ENCODE measurements around the gene COQ10A. TPM values are rescaled to one million over a fixed set of nuclear protein-coding genes. Genes with fewer than 3 reads are reported as not detected.

Gene COQ10A
- total RNA-seq, 2 donors from 2014 or later = 20.5 to 23.2 TPM

- Mint-ChIP-seq H3K27me3 (ENCODE audit: insufficient read depth) (no peaks in the 10 kb centered on the region), H3K27ac (no peak overlapping the region), H3K4me3 (no peak overlapping the region), H3K4me1 (peaks cover 17% of the 10 kb centered on the region), H3K36me3 (ENCODE audit: low read depth) (peaks cover 29% of the 10 kb centered on the region), H3K9me3 (no peaks in the 10 kb centered on the region)
- Histone ChIP-seq H3K9me3 (ENCODE audit: control insufficient read depth, low read length) (no peaks in the 10 kb centered on the region), H3K4me3 (ENCODE audit: low read length) (no peak overlapping the region), H3K4me1 (ENCODE audit: control insufficient read depth, insufficient read depth, low read length) (peaks cover 9% of the 10 kb centered on the region), H3K36me3 (ENCODE audit: control insufficient read depth, insufficient read depth, low read length) (peaks cover 41% of the 10 kb centered on the region), H3K9ac (ENCODE audit: extremely low read depth, low read length, poor library complexity, severe bottlenecking) (no peak overlapping the region), H3K27me3 (ENCODE audit: control insufficient read depth, insufficient read depth, low read length, poor library complexity, severe bottlenecking) (no peaks in the 10 kb centered on the region), H3K27ac (ENCODE audit: low read depth, low read length) (no peak overlapping the region)
- TF ChIP-seq, protein P1, sequence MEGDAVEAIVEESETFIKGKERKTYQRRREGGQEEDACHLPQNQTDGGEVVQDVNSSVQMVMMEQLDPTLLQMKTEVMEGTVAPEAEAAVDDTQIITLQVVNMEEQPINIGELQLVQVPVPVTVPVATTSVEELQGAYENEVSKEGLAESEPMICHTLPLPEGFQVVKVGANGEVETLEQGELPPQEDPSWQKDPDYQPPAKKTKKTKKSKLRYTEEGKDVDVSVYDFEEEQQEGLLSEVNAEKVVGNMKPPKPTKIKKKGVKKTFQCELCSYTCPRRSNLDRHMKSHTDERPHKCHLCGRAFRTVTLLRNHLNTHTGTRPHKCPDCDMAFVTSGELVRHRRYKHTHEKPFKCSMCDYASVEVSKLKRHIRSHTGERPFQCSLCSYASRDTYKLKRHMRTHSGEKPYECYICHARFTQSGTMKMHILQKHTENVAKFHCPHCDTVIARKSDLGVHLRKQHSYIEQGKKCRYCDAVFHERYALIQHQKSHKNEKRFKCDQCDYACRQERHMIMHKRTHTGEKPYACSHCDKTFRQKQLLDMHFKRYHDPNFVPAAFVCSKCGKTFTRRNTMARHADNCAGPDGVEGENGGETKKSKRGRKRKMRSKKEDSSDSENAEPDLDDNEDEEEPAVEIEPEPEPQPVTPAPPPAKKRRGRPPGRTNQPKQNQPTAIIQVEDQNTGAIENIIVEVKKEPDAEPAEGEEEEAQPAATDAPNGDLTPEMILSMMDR (conservative IDR thresholded peaks at IDR 0.05) = no peak
- no peak for DNase-seq
- WGBS, 2 experiments (ENCODE audit: insufficient coverage in 1 of 2, insufficient read length in 1 of 2) = 99 to 100% methylated on average over 3 of the region's 3 CpGs
These were observed 37.5 kb downstream of the COQ10A start for GRCh38 chr12:56304276-56304675.

- no peak for DNase-seq
- WGBS, 2 experiments (ENCODE audit: insufficient coverage in 1 of 2, insufficient read length in 1 of 2) = 78 to 90% methylated on average over 3 to 5 of the region's 8 CpGs
- Histone ChIP-seq H3K4me3 (ENCODE audit: low read length) (no peak overlapping the region), H3K36me3 (ENCODE audit: control insufficient read depth, insufficient read depth, low read length) (peaks cover 47% of the 10 kb centered on the region), H3K9ac (ENCODE audit: extremely low read depth, low read length, poor library complexity, severe bottlenecking) (no peak overlapping the region), H3K27ac (ENCODE audit: low read depth, low read length) (no peak overlapping the region), H3K4me1 (ENCODE audit: control insufficient read depth, insufficient read depth, low read length) (peaks cover 9% of the 10 kb centered on the region), H3K9me3 (ENCODE audit: control insufficient read depth, low read length) (no peaks in the 10 kb centered on the region), H3K27me3 (ENCODE audit: control insufficient read depth, insufficient read depth, low read length, poor library complexity, severe bottlenecking) (no peaks in the 10 kb centered on the region)
- Mint-ChIP-seq H3K4me1 (peaks cover 17% of the 10 kb centered on the region), H3K27me3 (ENCODE audit: insufficient read depth) (no peaks in the 10 kb centered on the region), H3K4me3 (no peak overlapping the region), H3K27ac (no peak overlapping the region), H3K36me3 (ENCODE audit: low read depth) (peaks cover 35% of the 10 kb centered on the region), H3K9me3 (no peaks in the 10 kb centered on the region)
- TF ChIP-seq, protein P1 (conservative IDR thresholded peaks at IDR 0.05) = no peak
These were observed 38.3 kb downstream of the COQ10A start for GRCh38 chr12:56304872-56305590.

- Mint-ChIP-seq H3K36me3 (ENCODE audit: low read depth) (peaks cover 54% of the 10 kb centered on the region), H3K27ac (no peak overlapping the region), H3K4me1 (no peaks in the 10 kb centered on the region), H3K4me3 (no peak overlapping the region), H3K27me3 (ENCODE audit: insufficient read depth) (no peaks in the 10 kb centered on the region), H3K9me3 (no peaks in the 10 kb centered on the region)
- H3K27ac ChIP-seq (ENCODE audit: low read depth, low read length) = no peak overlapping the region
- peaks cover 64% of the 10 kb centered on the region for H3K36me3 ChIP-seq (ENCODE audit: control insufficient read depth, insufficient read depth, low read length)
- DNase-seq = no peak
- no peak overlapping the region for H3K4me3 ChIP-seq (ENCODE audit: low read length)
- TF ChIP-seq, protein P1 (conservative IDR thresholded peaks at IDR 0.05) = no peak
- H3K4me1 ChIP-seq (ENCODE audit: control insufficient read depth, insufficient read depth, low read length) = no peaks in the 10 kb centered on the region
- H3K27me3 ChIP-seq (ENCODE audit: control insufficient read depth, insufficient read depth, low read length, poor library complexity, severe bottlenecking) = no peaks in the 10 kb centered on the region
- 94 to 95% methylated on average over 2 to 6 of the region's 7 CpGs for WGBS, 2 experiments (ENCODE audit: insufficient coverage in 1 of 2, insufficient read length in 1 of 2)
- H3K9me3 ChIP-seq (ENCODE audit: control insufficient read depth, low read length) = no peaks in the 10 kb centered on the region
- no peak overlapping the region for H3K9ac ChIP-seq (ENCODE audit: extremely low read depth, low read length, poor library complexity, severe bottlenecking)
These were observed 40.7 kb downstream of the COQ10A start for GRCh38 chr12:56307221-56307965.
